Liver (tissue), 3 donors: ENCODE measurements around the gene AKAP13.

Source experiments
- CTCF ChIP-seq: fragments of 150-350 bp; IDR thresholded peaks from 2 replicates; pipeline ENCODE4 v1.5.1; 2017; ENCODE audit warnings: improper control_type of control experiment, low read depth, low read length; ENCODE audit not compliant: missing input control
- EGR1 ChIP-seq, 2 donors: IDR thresholded peaks; 2 replicates each; pipeline ENCODE4 v1.6.1; 2016 to 2018; ENCODE audit warnings: antibody characterized with exemption in 2 of 2, low read depth in 2 of 2
- FOXA1 ChIP-seq: IDR thresholded peaks from 2 replicates; pipeline ENCODE4 v1.6.1; 2016; ENCODE audit warnings: antibody characterized with exemption
- RAD21 ChIP-seq, 2 donors: IDR thresholded peaks; 2 replicates each; pipeline ENCODE4 v1.6.1; 2016; ENCODE audit warnings: antibody characterized with exemption in 2 of 2, mild to moderate bottlenecking in 2 of 2
- SP1 ChIP-seq: IDR thresholded peaks from 2 replicates; pipeline ENCODE4 v1.6.1; 2018; ENCODE audit warnings: antibody characterized with exemption, mild to moderate bottlenecking
- TAF1 ChIP-seq: conservative IDR thresholded peaks from 2 replicates; pipeline ENCODE4 v1.6.1; 2016; ENCODE audit warnings: antibody characterized with exemption, mild to moderate bottlenecking
- TF ChIP-seq, protein P1 (sequence below): IDR thresholded peaks from 2 replicates; pipeline ENCODE4 v1.6.1; 2016; ENCODE audit warnings: antibody characterized with exemption, mild to moderate bottlenecking
- TF ChIP-seq, protein P2 (sequence below): IDR thresholded peaks from 2 replicates; pipeline ENCODE4 v1.6.1; 2016; ENCODE audit warnings: antibody characterized with exemption
- donor health status: healthy.
- donor health status: healthy.

DNA sequence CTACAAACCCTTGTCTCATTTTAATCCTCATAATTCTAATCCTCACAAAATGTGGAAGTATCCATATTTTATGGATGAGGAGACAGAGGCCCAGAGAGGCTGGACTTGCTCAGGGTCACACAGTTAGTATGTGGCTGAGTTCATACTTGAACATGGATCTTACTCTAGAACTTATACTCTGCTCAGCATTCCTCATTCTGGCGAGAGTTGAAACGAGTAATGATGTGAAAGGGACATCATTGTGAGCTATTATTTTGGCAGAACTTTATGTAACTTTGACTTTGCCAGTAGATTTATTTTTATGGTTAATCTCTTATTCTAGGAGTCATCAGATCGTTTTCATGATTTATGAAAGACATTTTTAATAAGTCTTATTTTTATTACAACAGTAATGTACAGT lies 17.5 kb downstream of the AKAP13 start:
- no peak for TF ChIP-seq CTCF
- TF ChIP-seq, protein P1, sequence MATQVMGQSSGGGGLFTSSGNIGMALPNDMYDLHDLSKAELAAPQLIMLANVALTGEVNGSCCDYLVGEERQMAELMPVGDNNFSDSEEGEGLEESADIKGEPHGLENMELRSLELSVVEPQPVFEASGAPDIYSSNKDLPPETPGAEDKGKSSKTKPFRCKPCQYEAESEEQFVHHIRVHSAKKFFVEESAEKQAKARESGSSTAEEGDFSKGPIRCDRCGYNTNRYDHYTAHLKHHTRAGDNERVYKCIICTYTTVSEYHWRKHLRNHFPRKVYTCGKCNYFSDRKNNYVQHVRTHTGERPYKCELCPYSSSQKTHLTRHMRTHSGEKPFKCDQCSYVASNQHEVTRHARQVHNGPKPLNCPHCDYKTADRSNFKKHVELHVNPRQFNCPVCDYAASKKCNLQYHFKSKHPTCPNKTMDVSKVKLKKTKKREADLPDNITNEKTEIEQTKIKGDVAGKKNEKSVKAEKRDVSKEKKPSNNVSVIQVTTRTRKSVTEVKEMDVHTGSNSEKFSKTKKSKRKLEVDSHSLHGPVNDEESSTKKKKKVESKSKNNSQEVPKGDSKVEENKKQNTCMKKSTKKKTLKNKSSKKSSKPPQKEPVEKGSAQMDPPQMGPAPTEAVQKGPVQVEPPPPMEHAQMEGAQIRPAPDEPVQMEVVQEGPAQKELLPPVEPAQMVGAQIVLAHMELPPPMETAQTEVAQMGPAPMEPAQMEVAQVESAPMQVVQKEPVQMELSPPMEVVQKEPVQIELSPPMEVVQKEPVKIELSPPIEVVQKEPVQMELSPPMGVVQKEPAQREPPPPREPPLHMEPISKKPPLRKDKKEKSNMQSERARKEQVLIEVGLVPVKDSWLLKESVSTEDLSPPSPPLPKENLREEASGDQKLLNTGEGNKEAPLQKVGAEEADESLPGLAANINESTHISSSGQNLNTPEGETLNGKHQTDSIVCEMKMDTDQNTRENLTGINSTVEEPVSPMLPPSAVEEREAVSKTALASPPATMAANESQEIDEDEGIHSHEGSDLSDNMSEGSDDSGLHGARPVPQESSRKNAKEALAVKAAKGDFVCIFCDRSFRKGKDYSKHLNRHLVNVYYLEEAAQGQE = no peak
- TF ChIP-seq EGR1 (IDR thresholded peaks at IDR 0.05; ENCODE audit: low read depth in 2 of 2) = no peak
- no peak for TF ChIP-seq FOXA1
- TF ChIP-seq RAD21 (IDR thresholded peaks at IDR 0.05) = no peak
- TF ChIP-seq, protein P2, sequence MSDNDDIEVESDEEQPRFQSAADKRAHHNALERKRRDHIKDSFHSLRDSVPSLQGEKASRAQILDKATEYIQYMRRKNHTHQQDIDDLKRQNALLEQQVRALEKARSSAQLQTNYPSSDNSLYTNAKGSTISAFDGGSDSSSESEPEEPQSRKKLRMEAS = no peak
- no peak for TF ChIP-seq SP1
- no peak for TF ChIP-seq TAF1
